MCF 10A (cell line): ENCODE data around the gene RAVER2. TPM values are rescaled to one million over a fixed set of nuclear protein-coding genes. Genes with fewer than 3 reads are reported as not detected.
A peak's percentile ranks its signal among the peaks of the same experiment; 100 is the strongest.

Source experiments
- BruUV-seq: library from RNA; stranded (reverse); fragments of 400-500 nt; replicated peaks from 2 replicates; lab custom pipeline; 2021; lab: Mats Ljungman, UMichigan
- CTCF ChIA-PET: fragments of 300-600 bp; sonication (Branson Sonifier 250); formaldehyde crosslinking; extraction: SDS; loops from one replicate; lab custom pipeline; 2021; ENCODE audit warnings: antibody characterized with exemption, inconsistent platforms; lab: Yijun Ruan, JAX
- POLR2A ChIA-PET: fragments of 300-600, 350-650 bp; sonication (Branson Sonifier 250); formaldehyde crosslinking; extraction: SDS; loops from one replicate; lab custom pipeline; 2020; ENCODE audit warnings: antibody characterized with exemption, inconsistent platforms; lab: Yijun Ruan, JAX
- DNase-seq: peaks from one replicate; pipeline ENCODE4 v3.0.0-alpha.2; 2018; ENCODE audit not compliant: unreplicated experiment
- H3K27ac Mint-ChIP-seq: one replicate; pipeline ENCODE4 v1.8.0; 2022; ENCODE audit warnings: mild to moderate bottlenecking, low read depth, mixed read lengths; ENCODE audit not compliant: unreplicated experiment
- H3K27me3 Mint-ChIP-seq: one replicate; pipeline ENCODE4 v1.8.0; 2022; ENCODE audit warnings: mixed read lengths; ENCODE audit not compliant: insufficient read depth, unreplicated experiment
- H3K36me3 Mint-ChIP-seq: one replicate; pipeline ENCODE4 v1.8.0; 2022; ENCODE audit warnings: mild to moderate bottlenecking, moderate library complexity, mixed read lengths; ENCODE audit not compliant: insufficient read depth, unreplicated experiment
- H3K4me1 Mint-ChIP-seq: one replicate; pipeline ENCODE4 v1.8.0; 2022; ENCODE audit warnings: mixed read lengths; ENCODE audit not compliant: insufficient read depth, unreplicated experiment
- H3K4me3 Mint-ChIP-seq: one replicate; pipeline ENCODE4 v1.8.0; 2022; ENCODE audit warnings: mild to moderate bottlenecking, moderate library complexity, mixed read lengths; ENCODE audit not compliant: unreplicated experiment
- H3K9me3 Mint-ChIP-seq: one replicate; pipeline ENCODE4 v1.8.0; 2022; ENCODE audit warnings: mixed read lengths; ENCODE audit not compliant: unreplicated experiment
- CTCF ChIP-seq: fragments of 200-600 bp; IDR thresholded peaks from one replicate; pipeline ENCODE4 v1.8.0; 2022; ENCODE audit warnings: antibody characterized with exemption, mild to moderate bottlenecking; ENCODE audit not compliant: unreplicated experiment
- intact Hi-C: fragments of 100-400 bp; cut with micrococcal nuclease; formaldehyde crosslinking; loops from 2 replicates; pipeline ENCODE4 v1.14.1; 2022
- total RNA-seq: library from RNA; stranded (reverse); gene quantifications from 2 replicates; pipeline ENCODE4 v1.2.3, GENCODE V29; 2022

RAVER2 gene
- total RNA-seq, 1 experiment from 2014 or later: 5.9 TPM

- CTCF ChIA-PET: interaction anchor here (0.5 to 1.3 kb wide), 9 partner anchors 16 to 331 kb away, joined by 3 to 5 read pairs (median 3); no protein-coding TSS in a partner anchor
- POLR2A ChIA-PET: interaction anchor here (4.9 kb wide), 1 partner anchor 23 kb away, joined by 46 read pairs; no protein-coding TSS in a partner anchor
- H3K4me3 Mint-ChIP-seq: peak overlapping the region; percentile 80
- H3K4me1 Mint-ChIP-seq: peaks cover 21% of the 10 kb centered on the region
- H3K27ac Mint-ChIP-seq: no peak overlapping the region
- intact Hi-C loops: loop anchor here (1.0 to 10.0 kb wide), 3 partner anchors 79 to 475 kb away; no protein-coding TSS in a partner anchor
- BruUV-seq: no TSS peak
- no peaks in the 10 kb centered on the region for H3K36me3 Mint-ChIP-seq
- no peaks in the 10 kb centered on the region for H3K9me3 Mint-ChIP-seq
- DNase-seq: peak; percentile 11
- TF ChIP-seq CTCF: no peak
- H3K27me3 Mint-ChIP-seq: no peaks in the 10 kb centered on the region
These were observed 852 bp upstream of the RAVER2 start for GRCh38 chr1:64743954-64744491.

DNA sequence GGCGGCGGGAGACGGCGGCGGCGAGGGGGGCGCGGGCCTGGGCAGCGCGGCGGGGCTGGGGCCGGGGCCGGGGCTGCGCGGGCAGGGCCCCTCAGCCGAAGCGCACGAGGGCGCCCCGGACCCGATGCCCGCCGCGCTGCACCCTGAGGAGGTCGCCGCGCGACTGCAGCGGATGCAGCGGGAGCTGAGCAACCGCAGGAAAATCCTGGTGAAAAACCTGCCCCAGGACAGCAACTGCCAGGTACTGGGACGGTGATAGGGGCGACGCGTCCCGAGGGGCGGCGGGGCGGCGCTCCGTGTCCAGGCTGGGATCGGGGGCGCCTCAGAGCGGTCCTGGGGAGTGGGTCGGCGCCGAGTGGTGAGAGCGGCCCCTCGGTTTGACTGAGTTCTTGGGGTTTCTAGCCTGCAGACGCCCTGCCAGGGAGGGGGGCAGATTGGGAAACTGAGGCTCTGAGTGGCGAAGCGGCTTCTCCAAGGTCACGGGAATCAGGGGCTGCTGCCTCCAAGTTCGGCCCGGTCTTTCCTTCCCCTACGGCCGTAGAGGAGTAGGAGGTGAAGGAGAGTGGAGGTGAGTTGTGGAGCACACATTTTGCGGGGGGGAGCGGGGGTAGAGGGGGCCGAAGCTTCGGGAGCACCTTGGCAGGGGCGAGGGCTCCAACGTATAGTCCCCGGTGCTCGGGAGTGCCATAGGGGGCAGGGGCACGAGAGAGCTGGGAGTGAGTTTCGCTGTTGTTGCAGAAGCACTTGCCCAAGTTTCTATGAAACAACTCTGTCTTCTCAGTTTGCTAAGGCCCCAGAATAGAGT is 508 bp downstream of the RAVER2 start:
- POLR2A ChIA-PET: interaction anchor here (0.6 to 4.9 kb wide), 9 partner anchors 9 to 475 kb away, joined by 3 to 46 read pairs (median 4); partner anchors contain the start of gene JAK1
- no peak for TF ChIP-seq CTCF
- Mint-ChIP-seq H3K4me3 (peak overlapping the region; percentile 80), H3K36me3 (no peaks in the 10 kb centered on the region), H3K27ac (peak overlapping the region; percentile 31), H3K9me3 (no peaks in the 10 kb centered on the region), H3K27me3 (no peaks in the 10 kb centered on the region), H3K4me1 (peaks cover 21% of the 10 kb centered on the region)
- CTCF ChIA-PET: interaction anchor here (0.6 to 2.6 kb wide), 9 partner anchors 14 to 732 kb away, joined by 3 to 13 read pairs (median 3); no protein-coding TSS in a partner anchor
- BruUV-seq: no TSS peak
- intact Hi-C loops: loop anchor here (2.0 to 10.0 kb wide), 3 partner anchors 222 to 477 kb away; partner anchors contain the start of gene JAK1
- peak; percentile 61 for DNase-seq

DNA sequence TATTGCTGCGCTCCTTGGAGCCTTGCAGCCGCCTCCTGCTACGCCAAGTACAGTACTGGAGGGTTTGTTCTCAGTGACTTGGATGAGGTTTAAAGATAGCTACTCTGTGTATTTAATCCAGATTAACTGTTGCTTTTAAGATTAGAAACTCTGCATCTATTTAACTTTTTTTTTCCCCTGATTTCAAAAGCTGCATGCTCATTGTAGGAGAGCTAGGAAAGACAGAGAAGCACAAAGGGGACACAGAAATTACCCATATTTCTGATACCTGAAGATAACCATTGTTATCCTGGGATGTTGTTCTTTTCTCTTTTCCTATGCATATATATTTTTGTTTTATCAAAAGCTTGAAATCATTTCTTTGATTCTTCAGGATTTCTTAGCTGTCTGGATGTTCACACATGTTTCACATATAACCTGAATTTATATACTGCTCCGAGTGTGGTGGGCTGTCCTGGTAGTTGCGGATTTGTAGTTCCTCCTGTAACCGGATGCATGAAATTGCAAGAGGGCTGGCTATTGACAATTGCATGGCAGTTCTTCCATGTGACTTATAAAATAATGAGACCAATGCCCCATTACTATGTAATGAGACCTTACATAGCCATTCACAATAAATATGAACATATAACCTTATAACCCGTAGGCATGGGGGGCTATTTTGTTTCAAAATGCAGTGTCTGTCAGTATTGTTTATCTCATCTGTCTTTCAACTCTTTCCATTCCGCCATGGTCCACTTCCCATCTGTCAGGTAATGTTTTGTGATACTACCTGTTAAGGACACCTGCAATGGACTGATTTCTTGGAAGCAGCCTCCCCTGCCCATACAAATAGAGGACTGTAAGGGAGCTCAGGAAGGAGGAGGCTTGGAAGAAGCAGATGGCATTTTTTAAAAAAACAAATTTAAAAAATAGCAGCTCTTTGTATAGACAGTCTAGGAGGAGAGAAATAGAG is 1.4 kb downstream of the RAVER2 start:
- Mint-ChIP-seq H3K4me1 (peaks cover 21% of the 10 kb centered on the region), H3K27me3 (no peaks in the 10 kb centered on the region), H3K4me3 (peak overlapping the region; percentile 80), H3K36me3 (no peaks in the 10 kb centered on the region), H3K27ac (peak overlapping the region; percentile 31), H3K9me3 (no peaks in the 10 kb centered on the region)
- DNase-seq: peak; percentile 8
- CTCF ChIA-PET: interaction anchor here (0.5 to 2.6 kb wide), 11 partner anchors 13 to 732 kb away, joined by 3 to 13 read pairs (median 3); no protein-coding TSS in a partner anchor
- intact Hi-C loops: loop anchor here (1.0 to 10.0 kb wide), 4 partner anchors 59 to 477 kb away; partner anchors contain the start of gene JAK1
- POLR2A ChIA-PET: interaction anchor here (0.6 to 4.9 kb wide), 10 partner anchors 8 to 436 kb away, joined by 3 to 46 read pairs (median 4); partner anchors contain the start of gene JAK1
- BruUV-seq: TSS peak; percentile 28
- TF ChIP-seq CTCF: no peak
